ENCODE data around the gene GTPBP1.

DNA sequence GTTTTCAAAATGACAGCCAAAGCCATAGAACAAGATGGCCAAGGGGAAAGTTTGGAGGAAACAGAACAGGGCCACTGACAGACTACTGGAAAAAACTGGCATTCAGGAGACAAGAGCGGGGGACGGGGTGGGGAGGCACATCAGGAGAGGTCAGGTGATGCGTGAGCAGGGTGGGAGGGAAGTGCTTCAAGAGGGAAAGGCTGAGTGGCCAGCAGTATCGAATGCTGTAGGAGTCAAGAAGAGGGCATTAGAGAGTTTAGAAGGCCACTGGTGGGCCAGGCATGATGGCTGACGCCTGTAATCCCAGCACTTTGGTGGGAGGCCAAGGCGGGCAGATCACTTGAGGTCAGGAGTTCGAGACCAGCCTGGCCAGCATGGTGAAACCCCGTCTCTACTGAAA lies 8.2 kb downstream of the GTPBP1 start:
- TF ChIP-seq, protein P1, sequence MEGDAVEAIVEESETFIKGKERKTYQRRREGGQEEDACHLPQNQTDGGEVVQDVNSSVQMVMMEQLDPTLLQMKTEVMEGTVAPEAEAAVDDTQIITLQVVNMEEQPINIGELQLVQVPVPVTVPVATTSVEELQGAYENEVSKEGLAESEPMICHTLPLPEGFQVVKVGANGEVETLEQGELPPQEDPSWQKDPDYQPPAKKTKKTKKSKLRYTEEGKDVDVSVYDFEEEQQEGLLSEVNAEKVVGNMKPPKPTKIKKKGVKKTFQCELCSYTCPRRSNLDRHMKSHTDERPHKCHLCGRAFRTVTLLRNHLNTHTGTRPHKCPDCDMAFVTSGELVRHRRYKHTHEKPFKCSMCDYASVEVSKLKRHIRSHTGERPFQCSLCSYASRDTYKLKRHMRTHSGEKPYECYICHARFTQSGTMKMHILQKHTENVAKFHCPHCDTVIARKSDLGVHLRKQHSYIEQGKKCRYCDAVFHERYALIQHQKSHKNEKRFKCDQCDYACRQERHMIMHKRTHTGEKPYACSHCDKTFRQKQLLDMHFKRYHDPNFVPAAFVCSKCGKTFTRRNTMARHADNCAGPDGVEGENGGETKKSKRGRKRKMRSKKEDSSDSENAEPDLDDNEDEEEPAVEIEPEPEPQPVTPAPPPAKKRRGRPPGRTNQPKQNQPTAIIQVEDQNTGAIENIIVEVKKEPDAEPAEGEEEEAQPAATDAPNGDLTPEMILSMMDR (IDR thresholded peaks at IDR 0.05) = no peak
- TF ChIP-seq POLR2A (IDR thresholded peaks at IDR 0.05) = no peak

All from uterus (tissue), 2 donors.